ENCODE results near the gene SCAF4. TPM values are rescaled to one million over a fixed set of nuclear protein-coding genes. Genes with fewer than 3 reads are reported as not detected.

The SCAF4 gene
- total RNA-seq, 6 experiments from 2014 or later, result 10.1 to 18.5 (median 13.7) TPM

DNA sequence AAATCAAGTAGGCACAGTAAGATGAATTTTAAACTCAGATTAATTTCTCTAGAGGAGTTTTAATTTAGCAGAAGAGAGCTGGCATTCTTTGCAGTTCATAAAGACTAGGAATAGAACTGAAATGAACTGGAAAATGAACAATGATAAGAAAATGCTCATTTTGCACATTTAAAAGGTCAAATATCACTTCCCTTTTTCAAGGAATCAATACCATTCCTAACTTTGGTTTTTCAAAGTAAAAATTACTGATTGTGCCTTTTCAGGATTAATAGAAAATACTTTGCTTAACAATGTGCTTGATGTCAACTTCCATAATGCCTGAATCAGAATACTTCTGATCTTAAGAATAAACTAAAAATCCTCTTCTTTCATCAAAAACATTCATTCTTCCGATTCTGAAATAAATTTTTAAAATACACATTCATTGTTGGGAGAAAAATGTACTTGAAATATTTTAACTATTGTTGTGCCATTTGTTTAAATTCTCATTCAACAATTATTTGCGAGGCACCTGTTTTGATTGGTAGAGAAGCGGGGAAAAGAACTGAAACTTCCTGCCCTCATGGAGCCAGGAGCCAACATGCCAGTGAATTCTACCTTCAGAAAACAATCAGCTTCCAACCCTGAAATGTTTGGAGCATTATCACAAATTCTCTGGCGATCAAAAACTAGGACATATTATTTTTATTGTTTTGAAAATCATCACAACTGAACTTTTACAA lies 2.1 kb downstream of the SCAF4 start:
- H3K27ac ChIP-seq, result peak overlapping the region in 2 of 3 donors; percentile 3 to 18
- intact Hi-C loops (cut with DNase I), result loop anchor here in 1 of 2 donors (10.0 kb wide), 1 partner anchor 65 kb away; no protein-coding TSS in a partner anchor
- WGBS (ENCODE audit: insufficient coverage, low coverage, low lambda C conversion rate, missing lambda C conversion rate), result 17% methylated on average over 4 of the region's 4 CpGs
- no peak for ATAC-seq
- no peak for TF ChIP-seq POLR2A (IDR thresholded peaks at IDR 0.05)
- TF ChIP-seq, protein P1, sequence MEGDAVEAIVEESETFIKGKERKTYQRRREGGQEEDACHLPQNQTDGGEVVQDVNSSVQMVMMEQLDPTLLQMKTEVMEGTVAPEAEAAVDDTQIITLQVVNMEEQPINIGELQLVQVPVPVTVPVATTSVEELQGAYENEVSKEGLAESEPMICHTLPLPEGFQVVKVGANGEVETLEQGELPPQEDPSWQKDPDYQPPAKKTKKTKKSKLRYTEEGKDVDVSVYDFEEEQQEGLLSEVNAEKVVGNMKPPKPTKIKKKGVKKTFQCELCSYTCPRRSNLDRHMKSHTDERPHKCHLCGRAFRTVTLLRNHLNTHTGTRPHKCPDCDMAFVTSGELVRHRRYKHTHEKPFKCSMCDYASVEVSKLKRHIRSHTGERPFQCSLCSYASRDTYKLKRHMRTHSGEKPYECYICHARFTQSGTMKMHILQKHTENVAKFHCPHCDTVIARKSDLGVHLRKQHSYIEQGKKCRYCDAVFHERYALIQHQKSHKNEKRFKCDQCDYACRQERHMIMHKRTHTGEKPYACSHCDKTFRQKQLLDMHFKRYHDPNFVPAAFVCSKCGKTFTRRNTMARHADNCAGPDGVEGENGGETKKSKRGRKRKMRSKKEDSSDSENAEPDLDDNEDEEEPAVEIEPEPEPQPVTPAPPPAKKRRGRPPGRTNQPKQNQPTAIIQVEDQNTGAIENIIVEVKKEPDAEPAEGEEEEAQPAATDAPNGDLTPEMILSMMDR (IDR thresholded peaks at IDR 0.05), result no peak
- H3K36me3 ChIP-seq, result no peaks in the 10 kb centered on the region
- peak overlapping the region; percentile 94 to 99 (median 96) for H3K4me3 ChIP-seq
- no peak for DNase-seq
- peaks cover 0 to 50% (median 12%) of the 10 kb centered on the region in 4 donors for H3K4me1 ChIP-seq
- H3K27me3 ChIP-seq, result no peaks in the 10 kb centered on the region
- H3K9me3 ChIP-seq, result no peaks in the 10 kb centered on the region

DNA sequence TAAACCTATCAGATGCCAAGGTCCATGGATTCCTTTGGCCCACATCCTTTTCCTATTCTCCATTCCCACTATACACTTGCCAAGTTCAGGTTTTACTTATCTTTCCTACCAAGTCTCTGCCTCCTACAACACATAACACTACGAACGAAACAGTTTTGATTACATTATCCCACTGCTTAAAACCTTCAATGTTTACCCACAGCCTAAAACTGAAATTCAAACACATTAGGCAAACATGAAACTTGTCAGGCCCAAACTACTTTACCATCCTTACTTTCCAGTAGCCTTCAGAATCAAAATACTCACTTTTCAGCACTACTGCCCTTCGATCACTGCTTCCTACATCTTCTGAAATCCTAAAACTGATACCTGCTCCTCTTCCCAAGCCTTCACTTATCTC lies 3.0 kb downstream of the SCAF4 start:
- peak overlapping the region in 1 of 3 donors; percentile 18 for H3K27ac ChIP-seq
- peaks cover 0 to 54% (median 12%) of the 10 kb centered on the region in 4 donors for H3K4me1 ChIP-seq
- no peaks in the 10 kb centered on the region for H3K27me3 ChIP-seq
- DNase-seq, result no peak
- H3K4me3 ChIP-seq, result peak overlapping the region in 1 of 3 donors; percentile 0
- 11% methylated on average over 3 of the region's 3 CpGs for WGBS (ENCODE audit: insufficient coverage, low coverage, low lambda C conversion rate, missing lambda C conversion rate)
- H3K36me3 ChIP-seq, result no peaks in the 10 kb centered on the region
- ATAC-seq, result peak in 1 of 4 donors; percentile 6
- H3K9me3 ChIP-seq, result no peaks in the 10 kb centered on the region
- TF ChIP-seq POLR2A (IDR thresholded peaks at IDR 0.05), result no peak
- TF ChIP-seq, protein P1 (IDR thresholded peaks at IDR 0.05), result no peak
- intact Hi-C loops (cut with DNase I), result loop anchor here in 1 of 2 donors (10.0 kb wide), 1 partner anchor 64 kb away; no protein-coding TSS in a partner anchor

DNA sequence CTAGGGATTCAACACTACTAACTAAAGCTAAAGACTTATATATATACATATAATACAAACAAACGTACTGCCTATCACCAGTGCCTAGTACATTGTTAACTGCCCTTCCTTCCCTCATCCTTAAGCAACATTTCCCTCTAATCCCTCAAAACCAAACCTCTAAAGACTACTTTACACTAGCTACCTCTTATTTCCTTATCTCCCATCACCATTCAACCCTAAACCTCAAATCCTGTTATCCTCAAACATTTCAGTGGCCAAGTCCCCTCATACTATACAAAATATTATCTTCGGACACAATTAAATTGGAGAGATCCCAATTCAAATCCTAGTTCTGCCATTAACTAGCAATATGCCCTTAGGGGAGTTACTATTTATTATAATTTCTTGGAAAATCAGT lies 3.7 kb downstream of the SCAF4 start:
- no peaks in the 10 kb centered on the region for H3K27me3 ChIP-seq
- TF ChIP-seq POLR2A (IDR thresholded peaks at IDR 0.05), result no peak
- TF ChIP-seq, protein P1 (IDR thresholded peaks at IDR 0.05), result no peak
- WGBS (ENCODE audit: insufficient coverage, low coverage, low lambda C conversion rate, missing lambda C conversion rate), result 91% methylated on average over 2 of the region's 2 CpGs
- no peaks in the 10 kb centered on the region for H3K36me3 ChIP-seq
- H3K27ac ChIP-seq, result peak overlapping the region in 1 of 3 donors; percentile 18
- no peaks in the 10 kb centered on the region for H3K9me3 ChIP-seq
- intact Hi-C loops (cut with DNase I), result loop anchor here in 1 of 2 donors (10.0 kb wide), 1 partner anchor 63 kb away; no protein-coding TSS in a partner anchor
- H3K4me1 ChIP-seq, result peaks cover 0 to 50% (median 12%) of the 10 kb centered on the region in 4 donors
- no peak for DNase-seq
- ATAC-seq, result no peak
- no peak overlapping the region for H3K4me3 ChIP-seq

DNA sequence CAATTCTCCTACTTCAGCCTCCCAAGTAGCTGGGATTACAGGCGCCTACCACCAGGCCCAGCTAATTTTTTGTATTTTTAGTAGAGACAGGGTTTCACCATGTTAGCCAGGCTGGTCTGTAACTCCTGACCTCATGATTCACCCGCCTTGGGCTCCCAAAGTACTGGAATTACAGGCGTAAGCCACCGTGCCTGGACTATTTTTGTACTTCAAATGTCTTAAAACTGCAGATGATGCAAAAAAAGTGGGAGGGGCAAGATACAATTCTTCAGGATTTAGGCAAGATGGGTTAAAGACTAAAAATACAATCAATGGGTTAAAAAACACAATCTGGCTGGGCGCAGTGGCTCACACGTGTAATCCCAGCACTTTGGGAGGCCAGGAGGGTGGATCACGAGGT lies 4.7 kb downstream of the SCAF4 start:
- ATAC-seq (no peak), DNase-seq (no peak)

More for the DNA sequence above, 4.7 kb downstream of the SCAF4 start:
- Histone ChIP-seq H3K36me3 (no peaks in the 10 kb centered on the region), H3K27me3 (no peaks in the 10 kb centered on the region), H3K4me3 (no peak overlapping the region), H3K4me1 (peaks cover 0 to 43% (median 12%) of the 10 kb centered on the region in 4 donors), H3K27ac (no peak overlapping the region), H3K9me3 (no peaks in the 10 kb centered on the region)
- WGBS (ENCODE audit: insufficient coverage, low coverage, low lambda C conversion rate, missing lambda C conversion rate), result 55% methylated on average over 7 of the region's 7 CpGs
- no peak for TF ChIP-seq POLR2A (IDR thresholded peaks at IDR 0.05)
- TF ChIP-seq, protein P1 (IDR thresholded peaks at IDR 0.05), result no peak
- intact Hi-C loops (cut with DNase I), result loop anchor here in 1 of 2 donors (10.0 kb wide), 1 partner anchor 62 kb away; no protein-coding TSS in a partner anchor

Data from right lobe of liver (tissue), 6 donors.